Psoas muscle (tissue), 8 donors: ENCODE measurements around the gene TCP11. TPM values are rescaled to one million over a fixed set of nuclear protein-coding genes. Genes with fewer than 3 reads are reported as not detected.

Experiments used
- ATAC-seq, 4 donors: fragments of 200-7000 bp; cut with Tn5 transposase; one replicate each; pipeline ENCODE4 v1.9.1; 2020; ENCODE audit warnings: moderate library complexity in 3 of 4, mild to moderate bottlenecking in 2 of 4
- DNase-seq, 2 donors: peaks; one replicate each; pipeline ENCODE4 v3.0.0-alpha.2; 2020
- H3K27ac ChIP-seq: fragments of 200-600 bp; one replicate; pipeline ENCODE4 v1.8.0; 2022
- H3K27me3 ChIP-seq, 3 donors: fragments of 200-600 bp in 1 of 3; one replicate each; pipeline versions ENCODE4 v1.6.1 to v1.8.0; 2013 to 2022; ENCODE audit warnings: low read length in 2 of 3, mild to moderate bottlenecking in 2 of 3, moderate library complexity in 1 of 3; ENCODE audit not compliant: insufficient read depth in 3 of 3
- H3K36me3 ChIP-seq, 2 donors: fragments of 200-600 bp in 1 of 2; one replicate each; pipeline versions ENCODE4 v1.6.1 to v1.8.0; 2013 to 2022; ENCODE audit warnings: low read depth in 1 of 2, mild to moderate bottlenecking in 1 of 2, moderate library complexity in 1 of 2; ENCODE audit not compliant: insufficient read depth in 1 of 2
- H3K4me1 ChIP-seq: fragments of 200-600 bp; one replicate; pipeline ENCODE4 v1.8.0; 2022
- H3K4me3 ChIP-seq: fragments of 200-600 bp; one replicate; pipeline ENCODE4 v1.8.0; 2022; ENCODE audit warnings: mild to moderate bottlenecking
- H3K9me3 ChIP-seq: fragments of 200-600 bp; one replicate; pipeline ENCODE4 v1.8.0; 2022
- CTCF ChIP-seq: fragments of 200-600 bp; IDR thresholded peaks from one replicate; pipeline ENCODE4 v1.8.0; 2022; ENCODE audit warnings: antibody characterized with exemption
- WGBS, 3 donors: extraction: QIAGEN DNeasy Blood & Tissue Kit; methylation state at CpG; one replicate each; pipeline versions ENCODE4 v1.1.6 to v1.1.7; 2013; 5-methylcytosine and 5-hydroxymethylcytosine counted together
- intact Hi-C, 2 donors: fragments of 100-400 bp; cut with DNase I; formaldehyde crosslinking; loops; one replicate each; pipeline versions ENCODE4 v1.11.0 to v1.14.2; 2022
- polyA plus RNA-seq, 3 donors: library from polyadenylated mRNA; stranded (reverse); fragments of 200-250 nt; gene quantifications; one replicate each; pipeline ENCODE4 v1.2.3, GENCODE V29; 2013
- total RNA-seq, 4 donors: library from RNA; stranded (reverse); fragmentation: NEBNext Ultra II Directional in 2 of 4; extraction: Animal tissue kit (Norgen Biotek cat#: 25700) in 2 of 4; gene quantifications; one replicate each; pipeline versions ENCODE4 v1.2.1 to v1.2.4, GENCODE V29; 2021 to 2023
- donor health status: healthy with polysubstance abuse.
- donor health status: DM: no; HTN: no; CAD: no; lungs with moderate emphysema.
- donor health status: Bipolar disorder and iron deficiency.
- donor health status: healthy.
- donor health status: DM: yes; HTN: yes; CAD: no.
- donor health status: DM: no; HTN: no; CAD: no.
- donor health status: DM: no; HTN: no; CAD: no.
- donor health status: DM: yes; HTN: yes; CAD: no.

TCP11 gene
- total and polyA plus RNA-seq, 7 donors = 0.08 TPM; not detected in 6

DNA sequence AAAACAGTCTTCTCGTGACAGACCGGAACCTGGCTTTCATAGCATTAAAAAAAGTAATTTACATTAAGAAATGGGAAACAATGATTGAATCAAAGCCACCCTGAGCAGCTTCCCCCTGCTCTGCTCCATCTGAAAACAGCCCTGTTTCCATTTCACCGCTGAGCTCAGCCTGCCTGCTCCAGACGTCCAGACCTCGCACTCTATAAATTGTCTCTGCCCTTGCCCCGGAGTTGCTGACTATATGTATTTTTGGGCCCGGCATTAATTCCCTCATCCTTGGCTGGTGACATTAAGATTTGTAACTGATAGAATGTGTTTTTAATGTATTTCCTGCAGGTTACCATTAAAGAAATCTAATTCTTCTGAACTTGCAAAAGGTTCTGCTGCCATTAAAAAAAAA lies 22.7 kb upstream of the TCP11 start:
- Histone ChIP-seq H3K36me3 (no peaks in the 10 kb centered on the region), H3K27ac (no peak overlapping the region), H3K9me3 (no peaks in the 10 kb centered on the region), H3K27me3 (no peaks in the 10 kb centered on the region), H3K4me1 (no peaks in the 10 kb centered on the region), H3K4me3 (no peak overlapping the region)
- no peak for TF ChIP-seq CTCF
- no peak for DNase-seq
- WGBS, 3 donors = 74 to 84% (median 76%) methylated on average over 7 of the region's 7 CpGs
- intact Hi-C loops = no loop called here
- ATAC-seq = no peak

- no peak for DNase-seq
- H3K4me1 ChIP-seq = no peaks in the 10 kb centered on the region
- no peaks in the 10 kb centered on the region for H3K27me3 ChIP-seq
- H3K36me3 ChIP-seq = no peaks in the 10 kb centered on the region
- WGBS, 3 donors = 30 to 45% (median 32%) methylated on average over 5 of the region's 5 CpGs
- no peak overlapping the region for H3K27ac ChIP-seq
- intact Hi-C loops = no loop called here
- H3K4me3 ChIP-seq = no peak overlapping the region
- no peak for ATAC-seq
- H3K9me3 ChIP-seq = no peaks in the 10 kb centered on the region
- no peak for TF ChIP-seq CTCF
Observed at GRCh38 chr6:35161776-35162607, 20.9 kb upstream of the TCP11 start.

GRCh38 chr6:35161266-35161665 lies 20.1 kb upstream of the TCP11 start:
- no peaks in the 10 kb centered on the region for H3K36me3 ChIP-seq
- H3K27ac ChIP-seq = no peak overlapping the region
- intact Hi-C loops = no loop called here
- ATAC-seq (no peak), DNase-seq (no peak)
- no peaks in the 10 kb centered on the region for H3K27me3 ChIP-seq
- no peaks in the 10 kb centered on the region for H3K4me1 ChIP-seq
- H3K4me3 ChIP-seq = no peak overlapping the region
- no peak for TF ChIP-seq CTCF
- H3K9me3 ChIP-seq = no peaks in the 10 kb centered on the region

DNA sequence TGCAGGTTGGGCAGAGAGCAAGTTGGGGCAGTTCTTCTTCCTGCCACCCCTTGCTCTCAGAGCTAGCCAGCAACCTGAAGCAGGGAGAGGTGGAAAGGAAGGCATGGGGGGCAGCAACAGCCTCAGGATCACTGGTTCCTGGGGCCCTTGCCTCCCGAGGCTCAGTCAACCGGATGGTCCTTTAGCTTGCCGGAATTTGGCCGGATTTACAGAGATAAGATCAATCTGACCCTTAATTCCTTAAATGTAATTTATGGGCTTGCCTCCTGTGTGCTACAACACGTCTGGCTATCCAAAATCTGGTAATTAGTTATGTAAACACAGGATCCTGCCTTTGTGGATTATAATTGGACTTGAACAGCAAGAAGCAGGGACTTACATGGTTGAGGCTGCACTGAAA lies 19.5 kb upstream of the TCP11 start:
- Histone ChIP-seq H3K27ac (no peak overlapping the region), H3K4me3 (no peak overlapping the region), H3K27me3 (no peaks in the 10 kb centered on the region), H3K36me3 (no peaks in the 10 kb centered on the region), H3K4me1 (no peaks in the 10 kb centered on the region), H3K9me3 (no peaks in the 10 kb centered on the region)
- DNase-seq (no peak), ATAC-seq (no peak)
- intact Hi-C loops = no loop called here
- TF ChIP-seq CTCF = no peak
- 58 to 64% (median 59%) methylated on average over 5 of the region's 5 CpGs for WGBS, 3 donors

- no peak for DNase-seq
- H3K4me1 ChIP-seq = no peaks in the 10 kb centered on the region
- intact Hi-C loops = no loop called here
- no peak overlapping the region for H3K4me3 ChIP-seq
- TF ChIP-seq CTCF = no peak
- H3K36me3 ChIP-seq = no peaks in the 10 kb centered on the region
- no peaks in the 10 kb centered on the region for H3K27me3 ChIP-seq
- no peak for ATAC-seq
- H3K9me3 ChIP-seq = no peaks in the 10 kb centered on the region
- H3K27ac ChIP-seq = no peak overlapping the region
Observed at GRCh38 chr6:35158520-35158919, 17.4 kb upstream of the TCP11 start.
